SK-N-SH (cell line): ENCODE results near the gene ACTN3.

Experiments used
- CTCF ChIP-seq: fragments of 200-600 bp; sonication (generic); IDR thresholded peaks from 2 replicates; pipeline ENCODE4 v1.6.1; 2017; ENCODE audit warnings: antibody characterized with exemption, mild to moderate bottlenecking, moderate library complexity
- TAF1 ChIP-seq: IDR thresholded peaks from 2 replicates; pipeline ENCODE4 v1.6.1; 2012; ENCODE audit warnings: low read depth, mild to moderate bottlenecking, low read length, moderate library complexity, borderline replicate concordance

GRCh38 chr11:66569076-66569475, 22.4 kb downstream of the ACTN3 start:
- TF ChIP-seq TAF1 (no peak), CTCF (no peak)
